Breast epithelium (tissue), 3 donors: ENCODE results near the gene NAB1.
"Not testable (repeated sequence)": the region's sequence is repeated elsewhere in the genome, so short reads cannot be mapped to it uniquely, and the experiment has no call there.

ENCODE experiments used
- CTCF ChIP-seq, 3 donors: fragments of 450-650 bp; IDR thresholded peaks; one replicate each; pipeline ENCODE4 v1.5.1; 2016 to 2017; ENCODE audit warnings: antibody characterized with exemption in 3 of 3, mild to moderate bottlenecking in 3 of 3, moderate library complexity in 3 of 3
- POLR2A ChIP-seq: fragments of 450-650 bp; IDR thresholded peaks from one replicate; pipeline ENCODE4 v1.6.1; 2016; ENCODE audit warnings: antibody characterized with exemption, mild to moderate bottlenecking, moderate library complexity

GRCh38 chr2:190708650-190709049, 59.8 kb downstream of the NAB1 start:
- not testable (repeated sequence) for TF ChIP-seq POLR2A; CTCF (IDR thresholded peaks at IDR 0.05)
